ENCODE measurements around the gene AGAP1. TPM values are rescaled to one million over a fixed set of nuclear protein-coding genes. Genes with fewer than 3 reads are reported as not detected.

AGAP1 gene
- total and polyA plus RNA-seq, 10 donors = 1.1 to 26.6 (median 11.3) TPM

GRCh38 chr2:235937087-235937486 lies 443.2 kb downstream of the AGAP1 start:
- H3K4me3 ChIP-seq = no peak overlapping the region
- no peaks in the 10 kb centered on the region for H3K27me3 ChIP-seq (replicated peaks in 1 of 7)
- H3K9me3 ChIP-seq = peaks cover 0 to 11% (median 9%) of the 10 kb centered on the region in 8 donors
- no peak for TF ChIP-seq POLR2A (IDR thresholded peaks at IDR 0.05)
- no peak for TF ChIP-seq POLR2AphosphoS5 (IDR thresholded peaks at IDR 0.05)
- TF ChIP-seq, protein P1, sequence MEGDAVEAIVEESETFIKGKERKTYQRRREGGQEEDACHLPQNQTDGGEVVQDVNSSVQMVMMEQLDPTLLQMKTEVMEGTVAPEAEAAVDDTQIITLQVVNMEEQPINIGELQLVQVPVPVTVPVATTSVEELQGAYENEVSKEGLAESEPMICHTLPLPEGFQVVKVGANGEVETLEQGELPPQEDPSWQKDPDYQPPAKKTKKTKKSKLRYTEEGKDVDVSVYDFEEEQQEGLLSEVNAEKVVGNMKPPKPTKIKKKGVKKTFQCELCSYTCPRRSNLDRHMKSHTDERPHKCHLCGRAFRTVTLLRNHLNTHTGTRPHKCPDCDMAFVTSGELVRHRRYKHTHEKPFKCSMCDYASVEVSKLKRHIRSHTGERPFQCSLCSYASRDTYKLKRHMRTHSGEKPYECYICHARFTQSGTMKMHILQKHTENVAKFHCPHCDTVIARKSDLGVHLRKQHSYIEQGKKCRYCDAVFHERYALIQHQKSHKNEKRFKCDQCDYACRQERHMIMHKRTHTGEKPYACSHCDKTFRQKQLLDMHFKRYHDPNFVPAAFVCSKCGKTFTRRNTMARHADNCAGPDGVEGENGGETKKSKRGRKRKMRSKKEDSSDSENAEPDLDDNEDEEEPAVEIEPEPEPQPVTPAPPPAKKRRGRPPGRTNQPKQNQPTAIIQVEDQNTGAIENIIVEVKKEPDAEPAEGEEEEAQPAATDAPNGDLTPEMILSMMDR (IDR thresholded peaks at IDR 0.05 in 8 of 11, conservative IDR thresholded peaks at IDR 0.05 in 3 of 11) = no peak
- no peak overlapping the region for H3K27ac ChIP-seq
- H3K4me1 ChIP-seq = no peaks in the 10 kb centered on the region
- H3K36me3 ChIP-seq = peaks cover 0 to 9% (median 0%) of the 10 kb centered on the region in 6 donors
- 89 to 93% (median 89%) methylated on average over 10 of the region's 10 CpGs for WGBS, 5 donors
- intact Hi-C loops (cut with DNase I; ENCODE audit: low total_unique reads) = no loop called here
- no peak for DNase-seq

DNA sequence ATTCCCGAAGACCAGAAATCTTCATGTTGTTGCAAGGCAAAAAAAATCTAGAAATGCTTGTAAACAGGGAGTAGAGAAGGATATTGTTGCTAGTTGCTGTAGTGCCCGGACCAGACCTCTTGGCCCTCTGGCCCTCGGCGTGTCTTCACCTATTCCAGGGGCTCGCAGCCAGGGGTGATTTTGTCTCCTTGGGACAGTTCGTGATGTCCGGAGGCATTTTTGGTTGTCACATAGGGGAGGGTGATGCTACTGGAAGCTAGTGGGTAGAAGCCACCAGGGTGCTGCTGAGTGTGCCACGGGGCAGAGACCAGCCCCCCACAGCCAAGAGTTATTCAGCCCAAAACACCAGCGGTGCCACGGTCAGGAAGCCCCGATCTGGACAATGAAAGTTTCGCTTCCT lies 443.7 kb downstream of the AGAP1 start:
- Histone ChIP-seq H3K4me3 (no peak overlapping the region), H3K4me1 (no peaks in the 10 kb centered on the region), H3K36me3 (peaks cover 0 to 4% (median 0%) of the 10 kb centered on the region in 6 donors), H3K9me3 (peaks cover 0 to 11% (median 9%) of the 10 kb centered on the region in 8 donors), H3K27ac (no peak overlapping the region), H3K27me3 (replicated peaks in 1 of 7) (no peaks in the 10 kb centered on the region)
- DNase-seq = no peak
- TF ChIP-seq POLR2AphosphoS5 (IDR thresholded peaks at IDR 0.05) (no peak), POLR2A (IDR thresholded peaks at IDR 0.05) (no peak)
- TF ChIP-seq, protein P1 (IDR thresholded peaks at IDR 0.05 in 8 of 11, conservative IDR thresholded peaks at IDR 0.05 in 3 of 11) = no peak
- intact Hi-C loops (cut with DNase I; ENCODE audit: low total_unique reads) = no loop called here
- WGBS, 5 donors = 90 to 96% (median 92%) methylated on average over 8 to 12 of the region's 12 CpGs

- Histone ChIP-seq H3K4me1 (no peaks in the 10 kb centered on the region), H3K27me3 (replicated peaks in 1 of 7) (no peaks in the 10 kb centered on the region), H3K9me3 (peaks cover 0 to 11% (median 9%) of the 10 kb centered on the region in 8 donors), H3K36me3 (peaks cover 0 to 3% (median 0%) of the 10 kb centered on the region in 6 donors), H3K4me3 (no peak overlapping the region), H3K27ac (no peak overlapping the region)
- 75 to 88% (median 78%) methylated on average over 8 to 12 of the region's 12 CpGs for WGBS, 5 donors
- no peak for DNase-seq
- intact Hi-C loops (cut with DNase I; ENCODE audit: low total_unique reads) = no loop called here
- TF ChIP-seq, protein P1 (IDR thresholded peaks at IDR 0.05 in 8 of 11, conservative IDR thresholded peaks at IDR 0.05 in 3 of 11) = no peak
- TF ChIP-seq POLR2AphosphoS5 (IDR thresholded peaks at IDR 0.05) (no peak), POLR2A (IDR thresholded peaks at IDR 0.05) (no peak)
These were observed 444.1 kb downstream of the AGAP1 start for GRCh38 chr2:235937936-235938335.

- peaks cover 0 to 11% (median 9%) of the 10 kb centered on the region in 8 donors for H3K9me3 ChIP-seq
- H3K27ac ChIP-seq = no peak overlapping the region
- H3K4me3 ChIP-seq = no peak overlapping the region
- no peaks in the 10 kb centered on the region for H3K27me3 ChIP-seq (replicated peaks in 1 of 7)
- H3K36me3 ChIP-seq = peaks cover 0 to 3% (median 0%) of the 10 kb centered on the region in 6 donors
- intact Hi-C loops (cut with DNase I; ENCODE audit: low total_unique reads) = no loop called here
- WGBS, 5 donors = 87 to 89% (median 87%) methylated on average over 14 of the region's 14 CpGs
- TF ChIP-seq POLR2AphosphoS5 (IDR thresholded peaks at IDR 0.05) (no peak), POLR2A (IDR thresholded peaks at IDR 0.05) (no peak)
- TF ChIP-seq, protein P1 (IDR thresholded peaks at IDR 0.05 in 8 of 11, conservative IDR thresholded peaks at IDR 0.05 in 3 of 11) = no peak
- H3K4me1 ChIP-seq = no peaks in the 10 kb centered on the region
- no peak for DNase-seq
These were observed 444.8 kb downstream of the AGAP1 start for GRCh38 chr2:235938611-235939010.

Measured in spleen (tissue), 11 donors.